Measurements from ENCODE around the gene NCKAP5L.

DNA sequence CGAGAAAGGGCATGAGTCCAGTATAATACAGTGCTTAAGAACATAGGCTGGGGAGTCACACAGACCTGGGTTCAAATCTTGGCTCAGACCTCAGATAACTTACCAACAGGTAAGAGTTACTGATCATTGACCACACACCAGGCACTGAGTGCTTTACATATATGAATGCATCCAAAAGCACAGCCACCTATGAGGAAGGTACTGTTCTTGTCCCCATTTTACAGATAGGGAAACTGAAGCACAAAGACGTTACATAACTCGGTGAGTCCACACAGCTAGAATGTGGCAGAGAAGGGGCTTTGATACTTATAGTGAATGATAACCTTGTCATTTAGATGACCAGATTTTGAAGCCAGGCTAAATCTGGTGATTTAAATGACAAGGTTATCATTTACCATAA is 47.9 kb upstream of the NCKAP5L start:
- TF ChIP-seq, protein P1, sequence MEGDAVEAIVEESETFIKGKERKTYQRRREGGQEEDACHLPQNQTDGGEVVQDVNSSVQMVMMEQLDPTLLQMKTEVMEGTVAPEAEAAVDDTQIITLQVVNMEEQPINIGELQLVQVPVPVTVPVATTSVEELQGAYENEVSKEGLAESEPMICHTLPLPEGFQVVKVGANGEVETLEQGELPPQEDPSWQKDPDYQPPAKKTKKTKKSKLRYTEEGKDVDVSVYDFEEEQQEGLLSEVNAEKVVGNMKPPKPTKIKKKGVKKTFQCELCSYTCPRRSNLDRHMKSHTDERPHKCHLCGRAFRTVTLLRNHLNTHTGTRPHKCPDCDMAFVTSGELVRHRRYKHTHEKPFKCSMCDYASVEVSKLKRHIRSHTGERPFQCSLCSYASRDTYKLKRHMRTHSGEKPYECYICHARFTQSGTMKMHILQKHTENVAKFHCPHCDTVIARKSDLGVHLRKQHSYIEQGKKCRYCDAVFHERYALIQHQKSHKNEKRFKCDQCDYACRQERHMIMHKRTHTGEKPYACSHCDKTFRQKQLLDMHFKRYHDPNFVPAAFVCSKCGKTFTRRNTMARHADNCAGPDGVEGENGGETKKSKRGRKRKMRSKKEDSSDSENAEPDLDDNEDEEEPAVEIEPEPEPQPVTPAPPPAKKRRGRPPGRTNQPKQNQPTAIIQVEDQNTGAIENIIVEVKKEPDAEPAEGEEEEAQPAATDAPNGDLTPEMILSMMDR (IDR thresholded peaks at IDR 0.05): no peak
- TF ChIP-seq POLR2A (IDR thresholded peaks at IDR 0.05): no peak

All from testis (tissue), 2 donors.